BE2C (cell line): ENCODE data around the gene ENTPD2.

Experiments used
- DNase-seq: peaks from one replicate; pipeline ENCODE4 v3.0.0-alpha.2; 2020
- H3K27me3 ChIP-seq: fragments of 250-450 bp; sonication (Bioruptor Pico); 2 replicates; pipeline ENCODE4 v1.5.1; 2020; ENCODE audit warnings: mild to moderate bottlenecking
- H3K36me3 ChIP-seq: fragments of 250-450 bp; sonication (Bioruptor Pico); 2 replicates; pipeline ENCODE4 v1.5.1; 2020; ENCODE audit warnings: mild to moderate bottlenecking
- H3K4me1 ChIP-seq: fragments of 250-450 bp; sonication (Bioruptor Pico); 2 replicates; pipeline ENCODE4 v1.5.1; 2020
- H3K4me3 ChIP-seq: 2 replicates; pipeline ENCODE4 v1.5.1; 2011; ENCODE audit warnings: low read depth, low read length
- H3K9me3 ChIP-seq: fragments of 250-450 bp; sonication (Bioruptor Pico); 2 replicates; pipeline ENCODE4 v1.5.1; 2020
- CTCF ChIP-seq: IDR thresholded peaks from 2 replicates; pipeline ENCODE4 v1.5.1; 2012; ENCODE audit warnings: mild to moderate bottlenecking, low read depth, low read length

The ENTPD2 gene

GRCh38 chr9:137011907-137012675, 41.8 kb downstream of the ENTPD2 start:
- DNase-seq, result no peak
- Histone ChIP-seq H3K36me3 (peaks cover 27% of the 10 kb centered on the region), H3K9me3 (no peaks in the 10 kb centered on the region), H3K4me3 (no peak overlapping the region), H3K27me3 (no peaks in the 10 kb centered on the region), H3K4me1 (no peaks in the 10 kb centered on the region)
- no peak for TF ChIP-seq CTCF

GRCh38 chr9:137011156-137011555, 42.7 kb downstream of the ENTPD2 start:
- Histone ChIP-seq H3K9me3 (no peaks in the 10 kb centered on the region), H3K4me3 (no peak overlapping the region), H3K4me1 (no peaks in the 10 kb centered on the region), H3K36me3 (peaks cover 19% of the 10 kb centered on the region), H3K27me3 (no peaks in the 10 kb centered on the region)
- no peak for DNase-seq
- TF ChIP-seq CTCF, result no peak

GRCh38 chr9:137009938-137010732, 43.7 kb downstream of the ENTPD2 start:
- H3K9me3 ChIP-seq, result no peaks in the 10 kb centered on the region

GRCh38 chr9:137009217-137009616, 44.6 kb downstream of the ENTPD2 start:
- Histone ChIP-seq H3K4me3 (no peak overlapping the region), H3K27me3 (no peaks in the 10 kb centered on the region), H3K9me3 (no peaks in the 10 kb centered on the region), H3K4me1 (no peaks in the 10 kb centered on the region), H3K36me3 (peaks cover 10% of the 10 kb centered on the region)
- TF ChIP-seq CTCF, result no peak
- DNase-seq, result no peak

More at GRCh38 chr9:137009938-137010732, 43.7 kb downstream of the ENTPD2 start:
- Histone ChIP-seq H3K4me3 (no peak overlapping the region), H3K36me3 (peaks cover 15% of the 10 kb centered on the region), H3K27me3 (no peaks in the 10 kb centered on the region), H3K4me1 (no peaks in the 10 kb centered on the region)
- TF ChIP-seq CTCF, result no peak
- no peak for DNase-seq

- no peaks in the 10 kb centered on the region for H3K4me1 ChIP-seq
- H3K4me3 ChIP-seq, result no peak overlapping the region
- TF ChIP-seq CTCF, result no peak
- no peaks in the 10 kb centered on the region for H3K27me3 ChIP-seq
- peaks cover 5% of the 10 kb centered on the region for H3K36me3 ChIP-seq
- no peaks in the 10 kb centered on the region for H3K9me3 ChIP-seq
- DNase-seq, result no peak
Observed at GRCh38 chr9:137008312-137008711, 45.5 kb downstream of the ENTPD2 start.

- Histone ChIP-seq H3K9me3 (no peaks in the 10 kb centered on the region), H3K27me3 (no peaks in the 10 kb centered on the region), H3K4me1 (no peaks in the 10 kb centered on the region), H3K4me3 (no peak overlapping the region), H3K36me3 (peaks cover 5% of the 10 kb centered on the region)
- no peak for DNase-seq
- TF ChIP-seq CTCF, result no peak
Observed at GRCh38 chr9:137007816-137008270, 46.0 kb downstream of the ENTPD2 start.
